Lung (tissue), 12 donors: Measurements from ENCODE around the gene CRACR2B. TPM values are rescaled to one million over a fixed set of nuclear protein-coding genes. Genes with fewer than 3 reads are reported as not detected.

Experiments used
- ATAC-seq: fragments of 200-7000 bp; cut with Tn5 transposase; one replicate; pipeline ENCODE4 v1.9.1; 2020; ENCODE audit warnings: moderate number of reproducible peaks; ENCODE audit not compliant: insufficient read depth, low FRiP score
- DNase-seq, 3 donors: peaks; one replicate each; pipeline ENCODE4 v3.0.0-alpha.2; 2013 to 2017
- H3K27ac ChIP-seq, 2 donors: one replicate each; pipeline ENCODE4 v1.5.1; 2013; ENCODE audit warnings: mild to moderate bottlenecking in 2 of 2, moderate library complexity in 2 of 2, control low read depth in 1 of 2, inconsistent platforms in 1 of 2, low read depth in 1 of 2, low read length in 1 of 2
- H3K27me3 ChIP-seq, 3 donors: one replicate each; pipeline ENCODE4 v1.5.1; 2013; ENCODE audit warnings: low read length in 2 of 3; ENCODE audit not compliant: control insufficient read depth in 3 of 3, insufficient read depth in 3 of 3
- H3K36me3 ChIP-seq, 4 donors: one replicate each; pipeline ENCODE4 v1.5.1; 2013; ENCODE audit warnings: low read length in 4 of 4, mild to moderate bottlenecking in 1 of 4, moderate library complexity in 1 of 4; ENCODE audit not compliant: control insufficient read depth in 4 of 4, insufficient read depth in 4 of 4
- H3K4me1 ChIP-seq, 5 donors: one replicate each; pipeline ENCODE4 v1.5.1; 2013; ENCODE audit warnings: low read length in 5 of 5, mild to moderate bottlenecking in 2 of 5, moderate library complexity in 1 of 5; ENCODE audit not compliant: control insufficient read depth in 5 of 5, insufficient read depth in 5 of 5
- H3K4me3 ChIP-seq: one replicate; pipeline ENCODE4 v1.5.1; 2013; ENCODE audit warnings: mild to moderate bottlenecking, control low read depth, moderate library complexity
- H3K9ac ChIP-seq, 2 donors: one replicate each; pipeline ENCODE4 v1.5.1; 2013; ENCODE audit warnings: low read length in 2 of 2, control low read depth in 1 of 2; ENCODE audit not compliant: insufficient read depth in 1 of 2
- H3K9me3 ChIP-seq, 4 donors: one replicate each; pipeline ENCODE4 v1.5.1; 2013; ENCODE audit warnings: low read length in 3 of 4, mild to moderate bottlenecking in 1 of 4, moderate library complexity in 1 of 4; ENCODE audit not compliant: control insufficient read depth in 4 of 4, insufficient read depth in 3 of 4
- CTCF ChIP-seq: IDR thresholded peaks from 2 replicates; pipeline ENCODE4 v1.5.1; 2012; ENCODE audit warnings: mild to moderate bottlenecking; ENCODE audit errors: control extremely low read depth, extremely low read depth
- WGBS, 2 donors: extraction: QIAGEN DNeasy Blood & Tissue Kit; methylation state at CpG; one replicate each; pipeline ENCODE4 v1.1.7; 2013; 5-methylcytosine and 5-hydroxymethylcytosine counted together
- polyA plus RNA-seq, 2 donors: library from polyadenylated mRNA; stranded (reverse); fragments of 200-250 nt; gene quantifications; one replicate each; pipeline ENCODE4 v1.2.1, GENCODE V29; 2013
- total RNA-seq, 2 donors: library from RNA; depleted of rRNA in 1 of 2; stranded (reverse); fragments of >200 nt in 1 of 2; gene quantifications; one replicate each; pipeline ENCODE4 v1.2.1, GENCODE V29; 2014 to 2021
- donor health status: control.
- donor health status: control.
- donor health status: Bipolar disorder and iron deficiency.
- donor health status: healthy.
- donor health status: DM: yes; HTN: yes; CAD: no.

The CRACR2B gene
- total and polyA plus RNA-seq, 4 donors = 17.9 to 45.1 (median 31.7) TPM

DNA sequence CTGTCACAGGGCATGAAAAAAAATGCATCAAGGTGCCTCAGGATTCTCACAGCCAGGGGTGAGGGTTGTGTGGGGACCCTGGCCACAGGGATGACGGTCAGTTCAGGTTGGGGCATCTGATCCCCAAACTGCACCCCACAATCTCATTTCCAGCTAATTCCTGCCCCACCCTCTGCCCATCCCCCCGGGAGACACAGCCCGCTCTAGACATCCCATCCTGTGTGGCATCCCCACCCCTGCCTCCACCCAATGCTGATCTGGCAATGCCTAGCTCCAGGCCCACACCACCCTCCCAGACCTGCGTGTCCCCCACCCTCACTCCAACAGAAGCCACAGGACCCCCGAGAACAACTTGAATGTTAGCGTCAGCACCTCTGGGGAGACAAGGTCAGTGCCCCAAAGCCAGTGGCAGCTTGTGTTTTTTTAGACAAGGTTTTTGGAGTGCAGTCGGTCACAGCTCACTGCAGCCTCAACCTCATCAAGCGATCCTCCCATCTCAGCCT is 40.2 kb downstream of the CRACR2B start:
- no peak for TF ChIP-seq CTCF
- no peak overlapping the region for H3K4me3 ChIP-seq
- peaks cover 0 to 8% (median 0%) of the 10 kb centered on the region in 5 donors for H3K4me1 ChIP-seq
- DNase-seq = no peak
- peaks cover 0 to 42% (median 4%) of the 10 kb centered on the region in 4 donors for H3K36me3 ChIP-seq
- H3K27me3 ChIP-seq = no peaks in the 10 kb centered on the region
- no peak overlapping the region for H3K9ac ChIP-seq
- ATAC-seq = no peak
- 85 to 90% methylated on average over 8 of the region's 8 CpGs for whole genome bisulfite sequencing, 2 donors
- H3K9me3 ChIP-seq = no peaks in the 10 kb centered on the region
- H3K27ac ChIP-seq = no peak overlapping the region

- 89 to 93% methylated on average over 17 of the region's 17 CpGs for WGBS, 2 donors
- Histone ChIP-seq H3K27ac (no peak overlapping the region), H3K36me3 (peaks cover 0 to 37% (median 4%) of the 10 kb centered on the region in 4 donors), H3K9me3 (no peaks in the 10 kb centered on the region), H3K4me1 (peaks cover 0 to 7% (median 0%) of the 10 kb centered on the region in 5 donors), H3K9ac (no peak overlapping the region), H3K4me3 (no peak overlapping the region), H3K27me3 (no peaks in the 10 kb centered on the region)
- no peak for TF ChIP-seq CTCF
- no peak for ATAC-seq
- no peak for DNase-seq
These were observed 40.7 kb downstream of the CRACR2B start for GRCh38 chr11:868394-868793.

GRCh38 chr11:868802-869201 is 41.1 kb downstream of the CRACR2B start:
- Histone ChIP-seq H3K4me1 (peaks cover 0 to 7% (median 0%) of the 10 kb centered on the region in 5 donors), H3K36me3 (peaks cover 0 to 33% (median 4%) of the 10 kb centered on the region in 4 donors), H3K27me3 (no peaks in the 10 kb centered on the region), H3K4me3 (no peak overlapping the region), H3K9me3 (no peaks in the 10 kb centered on the region), H3K27ac (no peak overlapping the region), H3K9ac (no peak overlapping the region)
- 87 to 92% methylated on average over 12 of the region's 12 CpGs for WGBS, 2 donors
- ATAC-seq = no peak
- no peak for DNase-seq
- no peak for TF ChIP-seq CTCF
